GM12865 (cell line): ENCODE results near the gene GALNT11.
A peak's percentile ranks its signal among the peaks of the same experiment; 100 is the strongest.
"Not testable (repeated sequence)": the region's sequence is repeated elsewhere in the genome, so short reads cannot be mapped to it uniquely, and the experiment has no call there.

Experiments
- DNase-seq: peaks from one replicate; pipeline ENCODE4 v3.0.0; 2010; ENCODE audit warnings: low read depth
- H3K4me3 ChIP-seq: 2 replicates; pipeline ENCODE4 v1.5.1; 2011; ENCODE audit warnings: mild to moderate bottlenecking, low read depth, low read length, control low read depth
- CTCF ChIP-seq: IDR thresholded peaks from 2 replicates; pipeline ENCODE4 v1.5.1; 2011; ENCODE audit warnings: low read length, control low read depth, low read depth, inconsistent platforms; ENCODE audit not compliant: insufficient read depth; ENCODE audit errors: missing control alignments

GALNT11 gene

DNA sequence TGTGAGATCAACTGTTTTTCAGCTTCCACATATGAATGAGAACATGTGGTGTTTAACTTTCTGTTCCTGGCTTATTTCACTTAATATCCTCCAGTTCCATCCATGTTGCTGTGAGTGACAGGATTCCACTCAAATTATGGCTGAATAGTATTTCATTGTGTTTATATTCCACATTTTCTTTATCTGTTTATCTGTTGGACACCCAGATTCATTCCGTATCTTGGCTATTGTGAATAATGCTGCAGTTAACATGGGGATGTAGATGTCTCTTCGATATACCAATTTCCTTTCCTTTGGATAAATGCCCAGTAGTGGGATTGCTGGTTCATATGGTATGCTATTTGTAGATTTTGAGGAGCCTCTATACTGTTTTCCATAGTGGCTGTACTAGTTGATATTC is 47.9 kb downstream of the GALNT11 start:
- no peak overlapping the region for H3K4me3 ChIP-seq
- TF ChIP-seq CTCF, result no peak
- no peak for DNase-seq

DNA sequence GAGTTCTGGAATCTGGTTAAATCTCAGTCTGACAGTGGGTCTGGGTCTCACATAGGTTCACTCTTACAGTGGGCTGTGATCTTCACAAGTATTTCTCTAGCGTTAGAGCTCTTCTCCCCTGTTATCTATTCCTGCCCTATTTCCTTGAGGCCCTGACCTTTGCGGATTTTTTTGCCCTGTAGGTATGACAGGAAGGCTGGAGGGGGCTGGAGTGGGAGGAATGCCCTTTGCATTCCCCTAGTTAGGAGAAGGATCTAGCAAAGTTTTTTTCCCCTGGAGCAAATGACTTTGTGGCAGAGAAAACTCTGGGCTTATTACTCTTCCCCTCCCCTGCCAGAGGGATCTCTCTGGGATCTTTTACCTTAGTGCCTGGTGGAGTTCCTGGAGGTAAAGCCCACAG is 49.2 kb downstream of the GALNT11 start:
- no peak for DNase-seq
- H3K4me3 ChIP-seq, result no peak overlapping the region
- no peak for TF ChIP-seq CTCF

DNA sequence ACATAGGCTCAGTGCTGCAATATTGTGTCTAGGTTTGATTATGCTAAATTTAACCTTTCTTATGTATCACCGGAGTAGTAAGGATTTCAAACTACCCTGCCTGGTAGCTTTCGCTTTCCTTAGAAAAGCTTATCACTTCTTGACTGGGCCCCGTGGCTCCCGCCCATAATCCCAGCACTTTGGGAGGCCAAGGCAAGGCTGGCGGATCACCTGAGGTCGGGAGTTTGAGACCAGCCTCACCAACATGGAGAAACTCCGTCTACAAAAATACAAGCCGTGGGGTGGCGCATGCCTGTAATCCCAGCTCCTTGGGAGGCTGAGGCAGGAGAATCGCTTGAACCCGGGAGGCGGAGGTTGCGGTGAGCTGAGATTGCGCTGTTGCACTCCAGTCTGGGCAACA is 49.9 kb downstream of the GALNT11 start:
- H3K4me3 ChIP-seq, DNase-seq: not testable (repeated sequence)

DNA sequence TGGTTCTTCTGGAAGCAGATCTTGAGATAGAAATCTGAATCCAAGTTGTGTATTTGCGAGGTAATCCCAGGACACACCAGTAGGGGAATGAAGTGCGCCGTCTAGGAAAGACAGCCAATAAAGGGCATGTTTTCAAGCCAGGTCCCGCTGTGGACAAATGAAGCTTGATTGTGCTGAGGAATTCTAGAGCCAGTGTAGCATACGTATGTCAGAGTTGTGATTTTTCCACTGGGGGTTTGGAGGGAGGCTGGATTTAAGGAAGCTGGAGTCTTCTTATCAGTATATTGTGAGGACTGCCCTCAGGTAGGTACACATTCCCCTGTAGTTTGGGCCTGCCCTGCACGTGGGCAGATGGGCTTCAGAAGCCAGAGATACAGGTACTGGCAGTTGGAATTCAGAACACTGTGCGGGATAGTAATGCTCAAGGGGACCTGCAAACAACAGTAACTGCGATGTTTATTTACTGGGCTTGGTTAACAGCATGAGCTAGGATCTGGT is 50.9 kb downstream of the GALNT11 start:
- no peak overlapping the region for H3K4me3 ChIP-seq
- peak; percentile 11 for DNase-seq
- TF ChIP-seq CTCF, result peak; percentile 28

DNA sequence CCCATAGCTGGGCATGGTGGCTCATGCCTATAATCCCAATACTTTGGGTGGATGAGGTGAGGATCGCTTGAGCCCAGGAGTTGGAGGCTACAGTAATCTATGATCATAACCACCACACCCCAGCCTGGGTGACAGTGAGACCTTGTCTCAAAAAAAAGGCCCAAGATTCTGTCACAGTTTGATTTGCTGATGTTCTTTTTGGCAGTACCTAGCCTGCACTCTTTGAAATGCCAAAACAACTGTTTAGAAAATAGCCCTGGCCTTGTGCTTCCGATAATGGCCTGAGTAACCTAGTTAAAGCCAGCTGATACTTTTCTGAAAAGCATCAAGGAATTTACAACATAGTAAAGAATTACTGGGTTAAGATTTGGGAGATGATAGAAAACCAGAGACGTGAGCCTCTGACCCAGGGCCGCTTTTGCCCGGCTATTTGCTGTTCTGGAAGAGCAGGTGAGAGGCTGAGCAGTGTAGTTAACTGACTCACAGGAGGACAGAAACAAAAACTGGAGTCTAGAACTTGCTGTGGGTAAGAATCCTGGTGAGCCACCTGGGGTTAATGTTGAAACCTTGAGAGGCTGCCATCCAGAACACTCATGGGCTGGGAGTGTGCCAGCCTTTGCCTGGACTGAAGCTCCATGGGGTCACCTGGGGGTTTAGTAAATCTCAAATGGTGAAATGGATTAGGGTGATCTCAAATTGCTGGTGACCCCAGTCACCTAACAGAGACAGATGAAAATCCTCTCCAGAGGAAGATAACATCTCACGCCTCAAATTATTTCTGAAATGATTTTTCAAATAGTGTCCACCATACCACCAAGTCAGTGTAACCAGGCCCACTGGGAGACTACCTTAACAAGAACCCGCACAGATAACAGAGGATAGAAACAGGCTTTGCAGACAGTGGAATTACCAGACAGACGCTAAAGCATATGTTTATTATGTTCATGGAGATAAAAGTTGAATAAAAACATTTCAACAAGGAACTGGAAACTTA is 51.8 kb downstream of the GALNT11 start:
- no peak overlapping the region for H3K4me3 ChIP-seq
- no peak for TF ChIP-seq CTCF
- DNase-seq, result no peak

- DNase-seq, result no peak
- no peak overlapping the region for H3K4me3 ChIP-seq
Measured at GRCh38 chr7:152078025-152078424, 52.6 kb downstream of the GALNT11 start.

More at GRCh38 chr7:152078025-152078424, 52.6 kb downstream of the GALNT11 start:
- no peak for TF ChIP-seq CTCF
